Measurements from ENCODE around the gene GLDN.

GLDN gene

GRCh38 chr15:51314391-51315337 is 26.8 kb upstream of the GLDN start:
- TF ChIP-seq CTCF (IDR thresholded peaks at IDR 0.05; ENCODE audit: borderline replicate concordance, control extremely low read depth, extremely low read depth, insufficient read depth, missing control alignments): no peak
- in situ Hi-C loops (cut with MboI; ENCODE audit: low sequenced_read_pairs, unreplicated experiment): no loop called here

GRCh38 chr15:51315726-51316125 is 25.7 kb upstream of the GLDN start:
- in situ Hi-C loops (cut with MboI; ENCODE audit: low sequenced_read_pairs, unreplicated experiment): no loop called here
- no peak for TF ChIP-seq CTCF (IDR thresholded peaks at IDR 0.05; ENCODE audit: borderline replicate concordance, control extremely low read depth, extremely low read depth, insufficient read depth, missing control alignments)
- no peak for DNase-seq (ENCODE audit: low spot score)

More at GRCh38 chr15:51314391-51315337, 26.8 kb upstream of the GLDN start:
- no peak for DNase-seq (ENCODE audit: low spot score)

GRCh38 chr15:51316636-51317035 is 24.8 kb upstream of the GLDN start:
- in situ Hi-C loops (cut with MboI; ENCODE audit: low sequenced_read_pairs, unreplicated experiment): no loop called here
- no peak for DNase-seq (ENCODE audit: low spot score)
- TF ChIP-seq CTCF (IDR thresholded peaks at IDR 0.05; ENCODE audit: borderline replicate concordance, control extremely low read depth, extremely low read depth, insufficient read depth, missing control alignments): no peak

DNA sequence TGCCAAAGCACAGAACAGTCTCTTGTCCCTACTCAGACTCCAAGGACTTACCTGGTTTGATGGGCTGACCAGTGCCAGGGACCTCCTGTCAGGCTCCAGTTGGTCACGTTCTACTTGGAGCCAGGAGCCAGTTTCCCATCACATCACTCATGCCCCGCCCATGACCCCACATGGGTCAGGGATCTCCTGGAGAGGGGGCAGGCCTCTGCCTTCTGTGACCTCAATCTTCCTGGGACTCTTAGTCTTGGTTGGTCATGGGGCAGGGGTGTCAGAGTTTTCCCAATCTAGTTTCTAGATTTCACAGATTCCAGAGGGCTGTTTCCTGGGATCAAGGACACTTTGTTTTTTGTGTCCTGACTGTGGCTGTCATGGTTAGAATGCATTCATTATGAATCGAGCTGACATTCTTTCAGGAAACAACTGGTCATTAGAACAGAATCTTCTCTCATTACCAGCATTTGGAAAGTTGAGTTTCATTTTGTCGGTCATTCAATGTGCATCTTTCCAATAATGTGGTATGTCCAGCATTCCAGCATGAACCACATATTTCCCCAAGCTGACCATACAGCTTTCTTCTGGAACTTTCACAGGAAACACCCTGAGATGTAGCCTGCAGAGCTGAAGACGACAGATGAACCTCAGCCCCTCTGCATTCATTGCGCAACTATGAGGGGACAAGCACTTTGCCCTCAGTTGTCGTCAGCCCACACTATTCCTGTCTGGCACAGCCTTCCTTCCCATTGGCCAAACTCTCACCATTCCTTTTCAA is 22.9 kb upstream of the GLDN start:
- no peak for TF ChIP-seq CTCF (IDR thresholded peaks at IDR 0.05; ENCODE audit: borderline replicate concordance, control extremely low read depth, extremely low read depth, insufficient read depth, missing control alignments)
- in situ Hi-C loops (cut with MboI; ENCODE audit: low sequenced_read_pairs, unreplicated experiment): no loop called here
- DNase-seq (ENCODE audit: low spot score): no peak

DNA sequence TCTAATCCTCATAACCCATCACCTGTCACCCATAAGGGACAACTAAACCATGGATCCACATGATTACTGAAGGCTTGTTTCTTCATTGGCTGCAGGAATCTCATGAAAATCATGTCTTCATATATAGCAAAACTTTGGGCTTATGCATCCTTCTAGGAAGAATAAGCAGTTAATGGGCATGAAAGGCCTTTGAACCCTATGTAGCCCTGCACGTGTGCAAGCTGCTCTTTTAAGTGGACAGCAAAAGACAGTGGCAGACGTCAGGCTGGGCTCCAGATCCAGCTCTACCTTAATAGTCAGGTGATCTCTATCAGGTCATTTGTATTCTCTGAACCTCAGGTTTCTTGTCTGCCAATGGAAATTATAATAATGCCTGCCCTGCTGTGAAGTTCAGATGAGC is 21.9 kb upstream of the GLDN start:
- TF ChIP-seq CTCF (IDR thresholded peaks at IDR 0.05; ENCODE audit: borderline replicate concordance, control extremely low read depth, extremely low read depth, insufficient read depth, missing control alignments): no peak
- DNase-seq (ENCODE audit: low spot score): no peak
- in situ Hi-C loops (cut with MboI; ENCODE audit: low sequenced_read_pairs, unreplicated experiment): no loop called here

- no peak for TF ChIP-seq CTCF (IDR thresholded peaks at IDR 0.05; ENCODE audit: borderline replicate concordance, control extremely low read depth, extremely low read depth, insufficient read depth, missing control alignments)
- in situ Hi-C loops (cut with MboI; ENCODE audit: low sequenced_read_pairs, unreplicated experiment): no loop called here
- DNase-seq (ENCODE audit: low spot score): no peak
These were observed 20.6 kb upstream of the GLDN start for GRCh38 chr15:51320843-51321242.
